SK-N-SH treated with all-trans-retinoic acid at 6 μM for 48 hours (cell line): Measurements from ENCODE around the gene RDH5.

Experiments
- ATAC-seq: fragments of 200-7000 bp; cut with Tn5 transposase; 3 replicates; pipeline ENCODE4 v1.9.1; 2020; ENCODE audit warnings: mild to moderate bottlenecking, moderate library complexity
- ARNTL ChIP-seq: fragments of 450-650 bp; formaldehyde crosslinking; IDR thresholded peaks from 2 replicates; pipeline ENCODE4 v1.5.0; 2020; ENCODE audit warnings: low read depth, mild to moderate bottlenecking, moderate library complexity, borderline replicate concordance
- BACH2 ChIP-seq: fragments of 250-450 bp; sonication (Bioruptor Pico); IDR thresholded peaks from 2 replicates; pipeline ENCODE4 v1.9.0; 2021; ENCODE audit warnings: mild to moderate bottlenecking, borderline replicate concordance
- CSDC2 ChIP-seq: fragments of 250-450 bp; sonication (Bioruptor Pico); IDR thresholded peaks from 2 replicates; pipeline ENCODE4 v1.5.0; 2020; ENCODE audit warnings: mild to moderate bottlenecking, moderate library complexity
- GLIS3 ChIP-seq: fragments of 250-450 bp; sonication (Bioruptor Pico); IDR thresholded peaks from 2 replicates; pipeline ENCODE4 v1.5.0; 2020; ENCODE audit warnings: mild to moderate bottlenecking, moderate library complexity
- OSR1 ChIP-seq: fragments of 250-450 bp; sonication (Bioruptor Pico); IDR thresholded peaks from 2 replicates; pipeline ENCODE4 v1.8.0; 2022; ENCODE audit warnings: moderate library complexity, mild to moderate bottlenecking, inconsistent platforms
- PPARA ChIP-seq: fragments of 250-450 bp; sonication (Bioruptor Pico); IDR thresholded peaks from 2 replicates; pipeline ENCODE4 v1.5.0; 2020; ENCODE audit warnings: mild to moderate bottlenecking, borderline replicate concordance
- RARB ChIP-seq: fragments of 250-450 bp; sonication (Bioruptor Pico); IDR thresholded peaks from 2 replicates; pipeline ENCODE4 v1.8.0; 2021; ENCODE audit warnings: mild to moderate bottlenecking, moderate library complexity
- SNAI2 ChIP-seq: fragments of 250-450 bp; sonication (Bioruptor Pico); IDR thresholded peaks from 2 replicates; pipeline ENCODE4 v1.5.0; 2020; ENCODE audit warnings: mild to moderate bottlenecking, moderate library complexity
- TCF4 ChIP-seq: fragments of 250-450 bp; sonication (Bioruptor Pico); IDR thresholded peaks from 2 replicates; pipeline ENCODE4 v1.8.0; 2021; ENCODE audit warnings: mild to moderate bottlenecking, moderate library complexity, borderline replicate concordance
- TOX ChIP-seq: fragments of 250-450 bp; sonication (Bioruptor Pico); IDR thresholded peaks from 2 replicates; pipeline ENCODE4 v1.8.0; 2021; ENCODE audit warnings: mild to moderate bottlenecking, moderate library complexity, borderline replicate concordance
- TSHZ2 ChIP-seq: fragments of 250-450 bp; sonication (Bioruptor Pico); IDR thresholded peaks from 2 replicates; pipeline ENCODE4 v1.5.0; 2020; ENCODE audit warnings: mild to moderate bottlenecking, moderate library complexity
- ZC3H10 ChIP-seq: fragments of 250-450 bp; sonication (Bioruptor Pico); IDR thresholded peaks from 2 replicates; pipeline ENCODE4 v1.5.1; 2021; ENCODE audit warnings: mild to moderate bottlenecking, moderate library complexity
- ZFP3 ChIP-seq: fragments of 250-450 bp; sonication (Bioruptor Pico); IDR thresholded peaks from 2 replicates; pipeline ENCODE4 v1.5.0; 2020; ENCODE audit warnings: mild to moderate bottlenecking, moderate library complexity
- ZFP30 ChIP-seq: fragments of 450-650 bp; formaldehyde crosslinking; IDR thresholded peaks from 2 replicates; pipeline ENCODE4 v1.5.0; 2022; ENCODE audit warnings: mild to moderate bottlenecking, moderate library complexity
- ZNF565 ChIP-seq: fragments of 450-650 bp; formaldehyde crosslinking; conservative IDR thresholded peaks from 2 replicates; pipeline ENCODE4 v1.5.0; 2020; ENCODE audit warnings: low read depth, mild to moderate bottlenecking, moderate library complexity
- ZNF70 ChIP-seq: fragments of 450-650 bp; formaldehyde crosslinking; IDR thresholded peaks from 2 replicates; pipeline ENCODE4 v1.5.0; 2020; ENCODE audit warnings: mild to moderate bottlenecking, moderate library complexity
- ZNF8 ChIP-seq: fragments of 450-650 bp; formaldehyde crosslinking; IDR thresholded peaks from 2 replicates; pipeline ENCODE4 v1.5.0; 2020; ENCODE audit warnings: mild to moderate bottlenecking, moderate library complexity
- TF ChIP-seq, protein P1 (sequence below): fragments of 250-450 bp; sonication (Bioruptor Pico); IDR thresholded peaks from 2 replicates; pipeline ENCODE4 v1.5.1; 2021; ENCODE audit warnings: mild to moderate bottlenecking, moderate library complexity
- TF ChIP-seq, protein P2 (sequence below): fragments of 250-450 bp; sonication (Bioruptor Pico); IDR thresholded peaks from 2 replicates; pipeline ENCODE4 v1.5.1; 2020; ENCODE audit warnings: low read depth, mild to moderate bottlenecking, moderate library complexity
- TF ChIP-seq, protein P3 (sequence below): fragments of 250-450 bp; sonication (Bioruptor Pico); IDR thresholded peaks from 2 replicates; pipeline ENCODE4 v1.8.0; 2020; ENCODE audit warnings: mild to moderate bottlenecking, moderate library complexity, borderline replicate concordance

The RDH5 gene

GRCh38 chr12:55684761-55685370 lies 35.3 kb upstream of the RDH5 start:
- no peak for ATAC-seq
- TF ChIP-seq ZNF8, result no peak
- no peak for TF ChIP-seq TOX (CRISPR knock-in tag)
- TF ChIP-seq, protein P1, sequence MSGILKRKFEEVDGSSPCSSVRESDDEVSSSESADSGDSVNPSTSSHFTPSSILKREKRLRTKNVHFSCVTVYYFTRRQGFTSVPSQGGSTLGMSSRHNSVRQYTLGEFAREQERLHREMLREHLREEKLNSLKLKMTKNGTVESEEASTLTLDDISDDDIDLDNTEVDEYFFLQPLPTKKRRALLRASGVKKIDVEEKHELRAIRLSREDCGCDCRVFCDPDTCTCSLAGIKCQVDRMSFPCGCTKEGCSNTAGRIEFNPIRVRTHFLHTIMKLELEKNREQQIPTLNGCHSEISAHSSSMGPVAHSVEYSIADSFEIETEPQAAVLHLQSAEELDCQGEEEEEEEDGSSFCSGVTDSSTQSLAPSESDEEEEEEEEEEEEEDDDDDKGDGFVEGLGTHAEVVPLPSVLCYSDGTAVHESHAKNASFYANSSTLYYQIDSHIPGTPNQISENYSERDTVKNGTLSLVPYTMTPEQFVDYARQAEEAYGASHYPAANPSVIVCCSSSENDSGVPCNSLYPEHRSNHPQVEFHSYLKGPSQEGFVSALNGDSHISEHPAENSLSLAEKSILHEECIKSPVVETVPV (CRISPR knock-in tag), result no peak
- TF ChIP-seq, protein P2, sequence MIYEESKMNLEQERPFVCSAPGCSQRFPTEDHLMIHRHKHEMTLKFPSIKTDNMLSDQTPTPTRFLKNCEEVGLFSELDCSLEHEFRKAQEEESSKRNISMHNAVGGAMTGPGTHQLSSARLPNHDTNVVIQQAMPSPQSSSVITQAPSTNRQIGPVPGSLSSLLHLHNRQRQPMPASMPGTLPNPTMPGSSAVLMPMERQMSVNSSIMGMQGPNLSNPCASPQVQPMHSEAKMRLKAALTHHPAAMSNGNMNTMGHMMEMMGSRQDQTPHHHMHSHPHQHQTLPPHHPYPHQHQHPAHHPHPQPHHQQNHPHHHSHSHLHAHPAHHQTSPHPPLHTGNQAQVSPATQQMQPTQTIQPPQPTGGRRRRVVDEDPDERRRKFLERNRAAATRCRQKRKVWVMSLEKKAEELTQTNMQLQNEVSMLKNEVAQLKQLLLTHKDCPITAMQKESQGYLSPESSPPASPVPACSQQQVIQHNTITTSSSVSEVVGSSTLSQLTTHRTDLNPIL, result no peak
- no peak for TF ChIP-seq TSHZ2
- TF ChIP-seq GLIS3, result no peak
- TF ChIP-seq TCF4, result no peak
- TF ChIP-seq ZFP3, result no peak
- TF ChIP-seq ZNF70 (CRISPR knock-in tag), result no peak
- no peak for TF ChIP-seq RARB (CRISPR knock-in tag)
- TF ChIP-seq ZFP30, result no peak
- no peak for TF ChIP-seq BACH2 (CRISPR knock-in tag)

- no peak for ATAC-seq
- TF ChIP-seq TOX (CRISPR knock-in tag) (no peak), ZC3H10 (CRISPR knock-in tag) (no peak), BACH2 (CRISPR knock-in tag) (no peak), CSDC2 (no peak), TSHZ2 (no peak), RARB (CRISPR knock-in tag) (no peak), ZNF565 (CRISPR knock-in tag) (no peak), ZNF70 (CRISPR knock-in tag) (no peak), SNAI2 (no peak), TCF4 (no peak), ARNTL (CRISPR knock-in tag) (no peak)
- TF ChIP-seq, protein P1 (CRISPR knock-in tag), result no peak
- TF ChIP-seq, protein P2, result no peak
These were observed 34.5 kb upstream of the RDH5 start for GRCh38 chr12:55685671-55686070.

- no peak for ATAC-seq
- TF ChIP-seq ZC3H10 (CRISPR knock-in tag) (no peak), TCF4 (no peak), OSR1 (CRISPR knock-in tag) (no peak), ZFP30 (no peak), RARB (CRISPR knock-in tag) (no peak), ZNF565 (CRISPR knock-in tag) (no peak), PPARA (CRISPR knock-in tag) (no peak), ZFP3 (no peak), ARNTL (CRISPR knock-in tag) (no peak)
- TF ChIP-seq, protein P3, sequence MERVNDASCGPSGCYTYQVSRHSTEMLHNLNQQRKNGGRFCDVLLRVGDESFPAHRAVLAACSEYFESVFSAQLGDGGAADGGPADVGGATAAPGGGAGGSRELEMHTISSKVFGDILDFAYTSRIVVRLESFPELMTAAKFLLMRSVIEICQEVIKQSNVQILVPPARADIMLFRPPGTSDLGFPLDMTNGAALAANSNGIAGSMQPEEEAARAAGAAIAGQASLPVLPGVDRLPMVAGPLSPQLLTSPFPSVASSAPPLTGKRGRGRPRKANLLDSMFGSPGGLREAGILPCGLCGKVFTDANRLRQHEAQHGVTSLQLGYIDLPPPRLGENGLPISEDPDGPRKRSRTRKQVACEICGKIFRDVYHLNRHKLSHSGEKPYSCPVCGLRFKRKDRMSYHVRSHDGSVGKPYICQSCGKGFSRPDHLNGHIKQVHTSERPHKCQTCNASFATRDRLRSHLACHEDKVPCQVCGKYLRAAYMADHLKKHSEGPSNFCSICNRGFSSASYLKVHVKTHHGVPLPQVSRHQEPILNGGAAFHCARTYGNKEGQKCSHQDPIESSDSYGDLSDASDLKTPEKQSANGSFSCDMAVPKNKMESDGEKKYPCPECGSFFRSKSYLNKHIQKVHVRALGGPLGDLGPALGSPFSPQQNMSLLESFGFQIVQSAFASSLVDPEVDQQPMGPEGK (CRISPR knock-in tag), result no peak
- TF ChIP-seq, protein P1 (CRISPR knock-in tag), result no peak
These were observed 33.7 kb upstream of the RDH5 start for GRCh38 chr12:55686366-55687010.
